Hepatocyte (in vitro differentiated cells): ENCODE measurements around the gene RFC5.

Experiments
- CTCF ChIP-seq: fragments of 200-600 bp; sonication (generic); IDR thresholded peaks from 2 replicates; pipeline ENCODE4 v1.5.1; 2016; ENCODE audit warnings: antibody characterized with exemption, mild to moderate bottlenecking; ENCODE audit not compliant: poor library complexity
- EZH2phosphoT487 ChIP-seq: fragments of 200-600 bp; sonication (generic); IDR thresholded peaks from one replicate; pipeline ENCODE4 v1.6.1; 2018; ENCODE audit warnings: antibody characterized with exemption, mild to moderate bottlenecking, low read depth, moderate library complexity; ENCODE audit not compliant: unreplicated experiment, severe bottlenecking

DNA sequence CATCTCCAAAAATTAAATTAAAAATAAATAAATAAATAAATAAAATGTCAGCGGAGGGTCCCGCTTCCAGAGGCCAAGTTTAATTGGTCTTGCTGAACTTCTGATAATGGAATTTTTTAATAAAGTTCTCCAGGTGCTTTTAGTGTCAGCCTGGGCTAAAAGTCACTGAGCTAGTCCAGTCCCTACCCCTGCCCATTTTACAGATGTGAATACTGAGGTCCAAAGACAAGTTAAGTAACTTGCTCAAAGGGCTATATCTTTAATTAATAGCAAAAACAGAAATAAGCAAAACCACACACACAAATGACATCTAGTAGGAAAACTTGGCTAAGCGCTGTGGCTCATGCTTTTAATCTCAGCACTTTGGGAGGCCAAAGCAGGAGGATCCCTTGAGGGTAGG lies 5.6 kb upstream of the RFC5 start:
- no peak for TF ChIP-seq CTCF
- TF ChIP-seq EZH2phosphoT487 = no peak
